GM12878 (cell line): ENCODE data around the gene CACNA1G.

Source experiments
- CEBPB ChIP-seq, 2 experiments: fragments of 150-350 bp in 1 of 2; IDR thresholded peaks; 2 replicates each; pipeline ENCODE4 v1.6.1; 2012 to 2014; ENCODE audit warnings: low read depth in 2 of 2, low read length in 2 of 2, borderline replicate concordance in 1 of 2, inconsistent platforms in 1 of 2
- CREB1 ChIP-seq: IDR thresholded peaks from 2 replicates; pipeline ENCODE4 v1.6.1; 2012; ENCODE audit warnings: low read depth, mild to moderate bottlenecking, inconsistent platforms
- CTCF ChIP-seq, 3 experiments: IDR thresholded peaks in 2 of 3; conservative IDR thresholded peaks in 1 of 3; 2 replicates each; pipeline ENCODE4 v1.5.1; 2011; ENCODE audit warnings: low read depth in 3 of 3, low read length in 3 of 3, mild to moderate bottlenecking in 3 of 3, control low read depth in 2 of 3, moderate library complexity in 2 of 3, inconsistent platforms in 1 of 3, mixed read lengths in 1 of 3; ENCODE audit not compliant: control insufficient read depth in 2 of 3, insufficient read depth in 1 of 3; ENCODE audit errors: extremely low read depth in 1 of 3
- EP300 ChIP-seq, 2 experiments: fragments of 150-350 bp in 1 of 2; IDR thresholded peaks; 2 replicates each; pipeline ENCODE4 v1.6.1; 2011 to 2012; ENCODE audit warnings: low read depth in 2 of 2, low read length in 2 of 2, borderline replicate concordance in 1 of 2, improper control_type of control experiment in 1 of 2, inconsistent platforms in 1 of 2; ENCODE audit not compliant: control insufficient read depth in 1 of 2
- IKZF1 ChIP-seq: fragments of 450-650 bp; conservative IDR thresholded peaks from 2 replicates; pipeline ENCODE4 v1.6.1; 2017; ENCODE audit warnings: antibody characterized with exemption, mild to moderate bottlenecking
- JUND ChIP-seq: IDR thresholded peaks from 2 replicates; pipeline ENCODE4 v1.6.1; 2012; ENCODE audit warnings: low read depth, mild to moderate bottlenecking, low read length, improper control_type of control experiment, moderate library complexity
- NR2C2 ChIP-seq: IDR thresholded peaks from 2 replicates; pipeline ENCODE4 v1.6.1; 2011; ENCODE audit warnings: borderline replicate concordance, low read depth; ENCODE audit not compliant: control insufficient read depth, insufficient read length
- POLR2A ChIP-seq: IDR thresholded peaks from 2 replicates; pipeline ENCODE4 v1.6.1; 2011; ENCODE audit warnings: low read depth, mild to moderate bottlenecking, low read length
- RCOR1 ChIP-seq: conservative IDR thresholded peaks from 2 replicates; pipeline ENCODE4 v1.6.1; 2012; ENCODE audit warnings: low read depth, low read length, improper control_type of control experiment
- REST ChIP-seq: IDR thresholded peaks from 2 replicates; pipeline ENCODE4 v1.6.1; 2012; ENCODE audit warnings: mild to moderate bottlenecking, low read depth, low read length
- TCF12 ChIP-seq: IDR thresholded peaks from 2 replicates; pipeline ENCODE4 v1.6.1; 2011; ENCODE audit warnings: low read depth, mild to moderate bottlenecking, low read length

GRCh38 chr17:50602836-50603235, 42.3 kb downstream of the CACNA1G start:
- no peak for TF ChIP-seq NR2C2
- TF ChIP-seq RCOR1 = no peak
- TF ChIP-seq REST = no peak
- no peak for TF ChIP-seq CTCF (IDR thresholded peaks at IDR 0.05 in 2 of 3, conservative IDR thresholded peaks at IDR 0.05 in 1 of 3; ENCODE audit: control insufficient read depth in 2 of 3, extremely low read depth in 1 of 3, insufficient read depth in 1 of 3, low read depth in 3 of 3, low read length in 3 of 3)
- TF ChIP-seq IKZF1 = no peak
- TF ChIP-seq POLR2A = no peak
- no peak for TF ChIP-seq CREB1
- TF ChIP-seq EP300 (IDR thresholded peaks at IDR 0.05; ENCODE audit: borderline replicate concordance in 1 of 2, control insufficient read depth in 1 of 2, low read depth in 2 of 2, low read length in 2 of 2) = no peak
- TF ChIP-seq JUND = no peak
- TF ChIP-seq TCF12 = no peak
- TF ChIP-seq CEBPB (IDR thresholded peaks at IDR 0.05; ENCODE audit: borderline replicate concordance in 1 of 2, low read depth in 2 of 2, low read length in 2 of 2) = no peak
